ENCODE data around the gene CFAP99. TPM values are rescaled to one million over a fixed set of nuclear protein-coding genes. Genes with fewer than 3 reads are reported as not detected.

Gene CFAP99
- total and polyA plus RNA-seq, 2 of the 8 experiments (the other 6 are each of a cell fraction or from before 2014, with no cell fraction given), result not detected

- no peaks in the 10 kb centered on the region for H3K36me3 ChIP-seq (ENCODE audit: control insufficient read depth in 2 of 4, insufficient read depth in 4 of 4, low read length in 3 of 4)
- no peak overlapping the region for H2BK20ac ChIP-seq (ENCODE audit: low read length)
- H3K23me2 ChIP-seq (ENCODE audit: low read depth, low read length), result no peaks in the 10 kb centered on the region
- peaks cover 12% of the 10 kb centered on the region for H3K79me1 ChIP-seq (ENCODE audit: low read depth, low read length)
- H4K5ac ChIP-seq (ENCODE audit: insufficient read length, low read depth, low read length), result no peak overlapping the region
- 91% methylated on average over 4 of the region's 4 CpGs; no CpG with 5 or more reads in 1 of the 2 experiments for WGBS, 2 experiments (ENCODE audit: extremely low coverage in 1 of 2, insufficient coverage in 1 of 2, insufficient read length in 1 of 2, insufficient replicate concordance in 2 of 2, low coverage in 1 of 2, low lambda C conversion rate in 2 of 2, missing lambda C conversion rate in 1 of 2)
- no peak overlapping the region for H3K56ac ChIP-seq (replicated peaks; ENCODE audit: insufficient read length, low read depth, low read length)
- TF ChIP-seq RAD21 (IDR thresholded peaks at IDR 0.05 in 1 of 2, conservative IDR thresholded peaks at IDR 0.05 in 1 of 2; ENCODE audit: low read depth in 2 of 2, low read length in 2 of 2) (no peak), SP1 (IDR thresholded peaks at IDR 0.05; ENCODE audit: low read depth, low read length) (no peak), NRF1 (IDR thresholded peaks at IDR 0.05; ENCODE audit: low read depth, low read length) (no peak), ATF3 (IDR thresholded peaks at IDR 0.05; ENCODE audit: insufficient read depth, low read depth, low read length) (no peak), EGR1 (IDR thresholded peaks at IDR 0.05; ENCODE audit: borderline replicate concordance, low read depth, low read length) (no peak), TBP (IDR thresholded peaks at IDR 0.05; ENCODE audit: low read depth, low read length) (no peak), USF2 (IDR thresholded peaks at IDR 0.05; ENCODE audit: low read length) (no peak), FOSL1 (IDR thresholded peaks at IDR 0.05; ENCODE audit: insufficient read depth, low read depth, low read length) (no peak), SAP30 (IDR thresholded peaks at IDR 0.05; ENCODE audit: insufficient read depth, insufficient replicate concordance, low read length) (no peak)
- H3K18ac ChIP-seq (ENCODE audit: extremely low read depth, low read length), result no peak overlapping the region
- no peak overlapping the region for H4K8ac ChIP-seq (ENCODE audit: extremely low read depth, insufficient read depth, low read length)
- ChIA-PET POLR2A (ENCODE audit: partially characterized antibody) (interaction anchor here (0.9 to 1.1 kb wide), 2 partner anchors 12 to 14 kb away, joined by 3 to 4 read pairs; partner anchors contain the start of gene RNF4), CTCF (ENCODE audit: partially characterized antibody) (no interaction called here)
- H2AK5ac ChIP-seq (ENCODE audit: low read depth, low read length), result no peak overlapping the region
- H2BK15ac ChIP-seq (ENCODE audit: low read length), result no peak overlapping the region
- peaks cover 1 to 11% (median 7%) of the 10 kb centered on the region in 4 experiments; a peak in 5 of 7 replicates for H3K4me1 ChIP-seq (replicated peaks in 1 of 4; ENCODE audit: control insufficient read depth in 3 of 4, insufficient read depth in 4 of 4, low read length in 3 of 4)
- H2BK5ac ChIP-seq (ENCODE audit: low read depth, low read length), result no peak overlapping the region
- H2AFZ ChIP-seq (ENCODE audit: low read length), result no peak overlapping the region
- H4K20me1 ChIP-seq (replicated peaks in 1 of 2; ENCODE audit: control insufficient read depth in 1 of 2, insufficient read depth in 2 of 2, low read length in 2 of 2), result peaks cover 50 to 64% of the 10 kb centered on the region in 2 experiments
- H3K4me3 ChIP-seq (ENCODE audit: extremely low read depth in 1 of 4, insufficient read depth in 2 of 4, low read depth in 3 of 4, low read length in 4 of 4), result no peak overlapping the region
- no peak overlapping the region for H3K4ac ChIP-seq (replicated peaks; ENCODE audit: insufficient read length, low read depth, low read length)
- no peak overlapping the region for H3K9ac ChIP-seq (replicated peaks in 1 of 4; ENCODE audit: extremely low read depth in 1 of 4, low read depth in 3 of 4, low read length in 3 of 4)
- DNase-seq (ENCODE audit: low read depth in 1 of 2, low spot score in 2 of 2) (no peak), FAIRE-seq (no peak)
- peaks cover 90 to 99% of the 10 kb centered on the region in 2 experiments for H3K79me2 ChIP-seq (ENCODE audit: control insufficient read depth in 1 of 2, insufficient read depth in 2 of 2, low read length in 2 of 2)
- no peak overlapping the region for H3K14ac ChIP-seq (ENCODE audit: insufficient read length)
- H3K27ac ChIP-seq (ENCODE audit: low read depth, low read length), result no peak overlapping the region
- H2BK120ac ChIP-seq (replicated peaks; ENCODE audit: low read depth, low read length), result no peak overlapping the region
- H3K4me2 ChIP-seq (ENCODE audit: insufficient read depth in 1 of 2, low read depth in 2 of 2, low read length in 2 of 2), result no peak overlapping the region
- H3K27me3 ChIP-seq (replicated peaks in 1 of 4; ENCODE audit: control insufficient read depth in 3 of 4, extremely low read depth in 1 of 4, insufficient read depth in 3 of 4, low read length in 3 of 4), result no peaks in the 10 kb centered on the region
- no peak overlapping the region for H4K91ac ChIP-seq (replicated peaks; ENCODE audit: insufficient read length, low read length)
- no peak overlapping the region for H3K23ac ChIP-seq (ENCODE audit: insufficient read length)
- no peak overlapping the region for H2BK12ac ChIP-seq (ENCODE audit: low read depth, low read length)
- no peaks in the 10 kb centered on the region for H3K9me3 ChIP-seq (ENCODE audit: insufficient read depth in 2 of 2, low read depth in 1 of 2, low read length in 1 of 2)
These were observed 63.4 kb downstream of the CFAP99 start for GRCh38 chr4:2482192-2482591.

Measured in H1 (cell line).